HG02798 (cell line): ENCODE data around the gene TENM4.

Source experiments
- ATAC-seq: cut with Tn5 transposase; IDR thresholded peaks from one replicate; pipeline ENCODE4 v1.9.1; 2021; ENCODE audit warnings: mild to moderate bottlenecking; ENCODE audit not compliant: unreplicated experiment, poor library complexity

Gene TENM4

DNA sequence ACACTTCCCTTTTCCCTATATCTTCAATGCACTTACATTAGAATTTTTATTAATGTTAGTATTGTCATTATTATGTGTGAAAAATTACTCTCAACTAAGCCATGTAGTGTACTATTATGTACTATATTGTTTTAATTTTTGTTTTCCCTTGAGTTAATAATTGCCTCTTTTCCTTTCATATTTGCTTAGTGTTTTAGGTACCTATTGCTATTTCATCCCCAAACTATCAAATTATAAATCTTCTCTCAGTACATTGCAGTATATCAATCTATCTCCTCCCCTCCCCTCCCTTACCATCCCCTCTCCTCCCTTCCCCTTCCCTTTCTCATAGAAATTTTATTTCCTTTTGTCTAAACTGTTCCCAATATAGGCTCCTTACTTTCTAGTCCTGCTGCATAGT lies 12.8 kb upstream of the TENM4 start:
- no peak for ATAC-seq

- ATAC-seq, result no peak
Measured at GRCh38 chr11:79449040-79449439, 8.2 kb upstream of the TENM4 start.

GRCh38 chr11:79447038-79447786 lies 6.4 kb upstream of the TENM4 start:
- no peak for ATAC-seq

- ATAC-seq, result no peak
Measured at GRCh38 chr11:79444923-79445322, 4.1 kb upstream of the TENM4 start.

DNA sequence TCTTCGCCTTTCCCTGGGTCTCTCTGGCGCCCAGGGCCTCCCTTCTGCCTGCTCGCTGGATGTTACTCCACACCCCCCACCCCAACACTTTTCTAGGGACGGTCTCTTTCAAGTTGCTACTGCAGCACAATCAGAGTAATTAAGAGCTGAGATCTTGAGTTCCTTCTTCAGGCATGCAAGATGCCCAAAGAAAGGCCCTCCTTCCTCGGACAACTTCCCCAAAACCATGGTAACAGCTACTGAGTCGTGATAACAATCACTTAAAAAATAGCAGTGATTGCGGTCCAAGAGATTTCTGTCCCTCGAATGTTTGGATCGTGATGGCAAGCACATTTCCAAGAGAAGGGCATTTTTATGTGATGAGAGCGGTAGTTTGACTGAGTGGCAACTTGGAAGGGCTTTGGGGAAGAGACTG lies 638 bp upstream of the TENM4 start:
- ATAC-seq, result no peak

DNA sequence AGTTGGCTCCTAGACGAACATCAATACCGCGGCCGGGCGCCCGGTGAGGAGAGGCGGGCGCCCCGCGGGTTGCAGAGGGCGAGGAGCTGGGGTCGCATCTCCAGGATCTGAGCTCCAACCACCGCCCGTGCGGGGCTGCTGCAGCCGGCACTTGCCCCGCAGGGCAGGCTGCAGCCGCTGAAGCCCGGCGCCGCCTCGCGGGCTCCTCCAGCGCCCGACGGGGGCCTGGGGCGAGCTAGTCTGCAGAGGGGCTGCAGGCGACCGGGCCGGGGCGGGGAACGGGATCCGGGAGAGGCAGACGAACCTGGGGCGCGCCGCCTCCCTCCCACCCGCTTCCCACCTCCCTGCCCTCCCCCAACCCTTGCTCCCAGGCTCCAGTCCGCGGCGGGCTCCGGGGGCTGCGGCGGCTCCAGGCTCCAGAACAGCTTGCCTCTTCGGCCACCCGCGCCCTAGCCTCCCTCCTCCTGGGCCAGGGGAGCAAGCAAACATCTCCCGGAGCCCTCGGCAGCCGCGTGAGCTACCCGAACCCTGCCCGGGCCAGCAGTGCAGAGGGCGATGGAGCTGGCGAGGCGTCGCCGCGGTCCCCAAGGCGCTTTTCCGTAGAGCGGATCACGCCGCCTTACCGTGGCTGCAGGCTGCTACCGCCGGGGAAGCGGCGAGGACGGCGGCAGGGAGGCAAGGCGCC lies 802 bp downstream of the TENM4 start:
- ATAC-seq, result peak; percentile 30

DNA sequence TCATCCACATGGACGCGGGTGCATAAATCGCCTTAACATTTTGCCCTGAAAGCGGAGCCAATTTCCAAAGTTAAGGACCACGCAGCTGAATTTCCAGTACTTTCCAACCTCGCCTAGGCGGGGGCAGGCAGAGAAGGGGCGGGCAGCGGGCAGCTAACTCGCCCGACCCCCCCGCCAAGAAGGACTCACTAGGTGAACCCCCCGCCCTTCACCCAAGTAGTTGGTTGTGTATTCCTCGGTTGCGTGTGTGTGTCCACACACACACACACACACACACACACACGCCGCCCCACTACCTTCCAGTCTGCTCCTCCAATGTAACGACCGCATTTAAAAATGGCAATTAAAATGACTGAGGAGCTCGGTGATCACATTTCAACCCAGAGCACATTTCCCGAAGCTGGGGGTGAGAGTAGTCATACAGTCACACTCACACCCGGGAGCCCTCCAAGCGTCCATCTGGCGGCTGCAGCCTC lies 1.4 kb downstream of the TENM4 start:
- no peak for ATAC-seq

DNA sequence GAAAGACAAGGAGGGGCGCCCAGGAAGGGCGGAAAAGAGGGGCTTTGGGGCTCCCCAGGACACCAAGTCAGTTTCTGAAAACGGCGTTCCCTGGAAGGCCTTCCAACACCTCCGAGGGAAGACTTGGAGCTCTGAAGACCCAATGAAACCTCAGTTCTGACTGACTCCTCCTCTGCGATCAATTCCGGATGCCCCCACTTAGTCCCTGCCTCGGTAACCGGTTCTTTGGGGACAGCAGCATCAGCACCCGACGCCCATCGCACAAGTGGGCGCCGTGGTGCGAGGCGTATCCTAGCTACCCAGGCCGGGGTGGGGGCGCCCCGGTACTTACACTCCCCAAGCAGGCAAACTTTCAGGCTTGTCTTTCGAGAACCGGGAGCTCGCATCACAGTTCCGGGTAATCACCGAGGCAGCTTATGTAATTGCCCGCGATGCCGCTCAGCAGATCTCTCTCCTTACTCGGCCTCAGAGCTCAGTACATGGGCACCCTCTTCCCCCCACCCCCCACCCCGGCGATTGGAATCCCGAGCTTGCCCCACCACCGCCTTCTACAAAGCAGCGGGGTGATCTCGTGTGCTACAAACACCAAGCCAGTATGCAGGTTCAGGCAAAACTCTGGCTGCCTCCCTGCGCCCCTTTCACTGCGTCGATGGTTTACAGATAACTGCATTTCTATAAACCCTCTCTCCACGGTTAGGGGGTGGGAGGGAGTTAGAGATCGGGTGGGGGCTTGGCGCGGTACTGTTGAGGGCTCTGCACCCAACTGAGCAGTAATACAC lies 2.0 kb downstream of the TENM4 start:
- ATAC-seq, result no peak

- ATAC-seq, result no peak
Measured at GRCh38 chr11:79437981-79438630, 2.7 kb downstream of the TENM4 start.

GRCh38 chr11:79437278-79437980 lies 3.4 kb downstream of the TENM4 start:
- no peak for ATAC-seq

DNA sequence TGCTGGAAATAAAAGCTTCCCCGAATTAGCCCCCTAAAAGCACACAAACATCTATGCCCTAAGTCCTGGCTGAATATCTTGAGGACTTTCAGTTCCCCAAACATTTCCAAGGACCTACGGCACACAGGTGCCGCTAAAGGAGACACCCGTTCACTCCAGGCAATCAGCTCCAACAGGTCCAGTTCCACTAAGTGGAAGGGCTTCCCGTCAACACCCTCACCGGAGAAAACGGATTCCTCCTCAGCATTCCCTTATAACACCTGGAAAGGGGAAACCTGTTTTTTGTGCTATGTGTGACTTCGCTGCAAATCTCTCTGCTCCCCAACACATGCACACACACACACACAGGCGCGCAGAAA lies 3.9 kb downstream of the TENM4 start:
- no peak for ATAC-seq

DNA sequence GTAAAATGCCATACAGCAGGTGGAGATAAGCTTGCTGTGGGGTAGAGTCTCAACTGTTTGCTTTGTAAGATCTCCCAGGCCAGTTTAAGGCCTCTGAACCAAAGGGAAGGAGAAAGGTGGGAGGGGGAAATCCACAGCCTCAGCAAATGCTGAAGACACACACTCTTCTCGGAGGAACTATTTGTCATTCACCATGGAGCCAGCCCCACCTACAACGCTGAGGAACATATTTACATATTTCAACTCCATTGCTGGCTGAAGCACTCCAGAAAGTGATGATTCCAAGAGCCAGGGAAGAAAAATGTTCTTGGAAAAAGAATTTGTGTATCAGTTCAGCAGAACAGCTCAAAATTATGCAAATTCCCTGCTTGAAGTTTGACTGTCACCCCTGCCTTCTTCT lies 6.5 kb downstream of the TENM4 start:
- no peak for ATAC-seq

DNA sequence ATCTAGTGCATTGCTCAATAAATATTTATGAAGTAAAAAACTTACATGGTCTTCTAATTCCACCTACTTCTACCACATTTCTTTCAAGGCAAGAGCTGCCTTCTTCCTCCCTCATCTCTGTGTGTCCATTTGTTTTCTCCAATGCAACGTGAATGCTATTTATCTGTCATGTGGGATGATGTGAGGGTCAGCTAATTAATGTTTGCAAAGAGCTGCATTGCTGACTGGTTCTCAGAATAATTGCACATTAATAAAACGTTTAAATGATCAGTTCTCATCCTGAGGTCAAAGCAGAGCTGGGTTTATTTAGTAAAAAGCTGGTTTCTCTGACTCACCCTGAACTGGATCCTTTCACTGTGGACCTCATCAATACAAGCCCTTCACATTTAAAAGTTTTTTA lies 8.7 kb downstream of the TENM4 start:
- no peak for ATAC-seq

DNA sequence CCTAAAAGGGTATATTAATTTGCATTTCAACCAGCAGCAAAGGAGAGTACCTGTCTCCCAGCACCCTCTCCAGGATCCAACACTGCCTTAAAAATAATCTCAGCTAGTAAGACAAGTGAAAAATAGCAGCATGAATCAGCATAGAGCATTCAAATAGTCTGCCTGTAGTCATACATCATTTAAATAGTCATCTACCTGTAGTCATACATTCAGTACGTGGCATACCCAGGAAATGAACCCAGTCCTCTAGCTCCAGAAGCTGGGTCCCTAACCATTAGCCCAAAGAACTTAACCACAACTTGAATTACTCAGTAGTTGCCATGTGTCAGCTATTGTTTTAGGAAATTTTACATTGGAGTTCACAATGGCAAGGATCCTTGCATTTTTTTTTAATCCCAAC lies 9.3 kb downstream of the TENM4 start:
- no peak for ATAC-seq

DNA sequence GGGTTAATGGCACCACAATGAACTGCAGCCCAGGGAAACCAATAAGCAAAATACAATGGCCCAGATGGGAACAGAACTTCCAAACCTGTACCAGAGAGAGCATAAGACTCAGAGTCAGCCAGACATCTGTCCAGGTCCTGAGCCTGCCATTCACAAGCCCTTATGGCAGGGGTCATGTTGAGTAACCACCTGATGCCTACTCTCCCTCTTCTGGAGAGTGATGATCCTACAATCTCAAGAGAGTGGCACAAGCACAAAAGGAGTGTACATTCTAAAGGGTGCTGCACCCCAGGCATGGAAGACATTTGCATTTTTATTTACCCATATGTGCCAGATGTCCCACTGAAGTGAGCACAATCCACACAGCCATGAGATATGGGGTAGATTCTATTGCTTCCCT lies 10.6 kb downstream of the TENM4 start:
- no peak for ATAC-seq

- no peak for ATAC-seq
Measured at GRCh38 chr11:79428406-79428805, 12.4 kb downstream of the TENM4 start.

- ATAC-seq, result no peak
Measured at GRCh38 chr11:79427611-79428327, 13.1 kb downstream of the TENM4 start.

GRCh38 chr11:79427126-79427525 lies 13.7 kb downstream of the TENM4 start:
- no peak for ATAC-seq

GRCh38 chr11:79425463-79425862 lies 15.4 kb downstream of the TENM4 start:
- no peak for ATAC-seq

- ATAC-seq, result no peak
Measured at GRCh38 chr11:79423736-79424135, 17.1 kb downstream of the TENM4 start.
